ENCODE measurements around the gene DENND1B.

DNA sequence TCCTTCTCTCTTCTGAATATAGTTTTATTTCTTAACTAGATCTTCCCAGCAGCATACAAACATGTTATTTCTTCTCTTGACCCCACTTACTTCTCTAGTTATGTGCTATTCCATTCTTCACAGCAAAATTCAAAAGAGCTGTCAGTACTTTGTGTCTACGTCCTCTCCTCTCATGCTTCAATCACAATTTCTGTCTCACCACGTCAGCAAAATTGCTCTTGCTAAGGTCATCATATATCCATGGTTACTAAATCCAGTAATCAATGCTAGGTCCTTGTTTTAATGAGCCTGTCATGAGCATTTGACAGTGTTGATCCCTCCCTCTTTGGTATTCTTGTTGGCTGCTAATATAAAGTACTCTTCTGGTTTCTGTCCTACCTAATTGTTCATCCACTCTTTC lies 214.2 kb downstream of the DENND1B start:
- TF ChIP-seq, protein P1, sequence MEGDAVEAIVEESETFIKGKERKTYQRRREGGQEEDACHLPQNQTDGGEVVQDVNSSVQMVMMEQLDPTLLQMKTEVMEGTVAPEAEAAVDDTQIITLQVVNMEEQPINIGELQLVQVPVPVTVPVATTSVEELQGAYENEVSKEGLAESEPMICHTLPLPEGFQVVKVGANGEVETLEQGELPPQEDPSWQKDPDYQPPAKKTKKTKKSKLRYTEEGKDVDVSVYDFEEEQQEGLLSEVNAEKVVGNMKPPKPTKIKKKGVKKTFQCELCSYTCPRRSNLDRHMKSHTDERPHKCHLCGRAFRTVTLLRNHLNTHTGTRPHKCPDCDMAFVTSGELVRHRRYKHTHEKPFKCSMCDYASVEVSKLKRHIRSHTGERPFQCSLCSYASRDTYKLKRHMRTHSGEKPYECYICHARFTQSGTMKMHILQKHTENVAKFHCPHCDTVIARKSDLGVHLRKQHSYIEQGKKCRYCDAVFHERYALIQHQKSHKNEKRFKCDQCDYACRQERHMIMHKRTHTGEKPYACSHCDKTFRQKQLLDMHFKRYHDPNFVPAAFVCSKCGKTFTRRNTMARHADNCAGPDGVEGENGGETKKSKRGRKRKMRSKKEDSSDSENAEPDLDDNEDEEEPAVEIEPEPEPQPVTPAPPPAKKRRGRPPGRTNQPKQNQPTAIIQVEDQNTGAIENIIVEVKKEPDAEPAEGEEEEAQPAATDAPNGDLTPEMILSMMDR (IDR thresholded peaks at IDR 0.05 in 2 of 3, conservative IDR thresholded peaks at IDR 0.05 in 1 of 3; ENCODE audit: borderline replicate concordance in 1 of 3, insufficient read depth in 1 of 3, low read depth in 2 of 3, low read length in 2 of 3): no peak
- TF ChIP-seq POLR2AphosphoS5 (IDR thresholded peaks at IDR 0.05; ENCODE audit: low read depth, low read length) (no peak), EGR1 (IDR thresholded peaks at IDR 0.05; ENCODE audit: low read depth) (no peak), EZH2 (IDR thresholded peaks at IDR 0.05) (no peak), RAD21 (IDR thresholded peaks at IDR 0.05; ENCODE audit: low read depth) (no peak), POLR2A (IDR thresholded peaks at IDR 0.05; ENCODE audit: borderline replicate concordance, extremely low read depth, insufficient read depth, insufficient read length) (no peak), TCF7L2 (IDR thresholded peaks at IDR 0.05; ENCODE audit: borderline replicate concordance, extremely low read depth, insufficient read depth, insufficient read length) (no peak), ZNF274 (IDR thresholded peaks at IDR 0.05; ENCODE audit: low read depth, low read length) (no peak), FOSL1 (IDR thresholded peaks at IDR 0.05; ENCODE audit: low read depth) (no peak)
- TF ChIP-seq, protein P2, sequence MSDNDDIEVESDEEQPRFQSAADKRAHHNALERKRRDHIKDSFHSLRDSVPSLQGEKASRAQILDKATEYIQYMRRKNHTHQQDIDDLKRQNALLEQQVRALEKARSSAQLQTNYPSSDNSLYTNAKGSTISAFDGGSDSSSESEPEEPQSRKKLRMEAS (IDR thresholded peaks at IDR 0.05): no peak
- TF ChIP-seq, protein P3, sequence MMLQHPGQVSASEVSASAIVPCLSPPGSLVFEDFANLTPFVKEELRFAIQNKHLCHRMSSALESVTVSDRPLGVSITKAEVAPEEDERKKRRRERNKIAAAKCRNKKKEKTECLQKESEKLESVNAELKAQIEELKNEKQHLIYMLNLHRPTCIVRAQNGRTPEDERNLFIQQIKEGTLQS (IDR thresholded peaks at IDR 0.05): no peak
- TF ChIP-seq, protein P4, sequence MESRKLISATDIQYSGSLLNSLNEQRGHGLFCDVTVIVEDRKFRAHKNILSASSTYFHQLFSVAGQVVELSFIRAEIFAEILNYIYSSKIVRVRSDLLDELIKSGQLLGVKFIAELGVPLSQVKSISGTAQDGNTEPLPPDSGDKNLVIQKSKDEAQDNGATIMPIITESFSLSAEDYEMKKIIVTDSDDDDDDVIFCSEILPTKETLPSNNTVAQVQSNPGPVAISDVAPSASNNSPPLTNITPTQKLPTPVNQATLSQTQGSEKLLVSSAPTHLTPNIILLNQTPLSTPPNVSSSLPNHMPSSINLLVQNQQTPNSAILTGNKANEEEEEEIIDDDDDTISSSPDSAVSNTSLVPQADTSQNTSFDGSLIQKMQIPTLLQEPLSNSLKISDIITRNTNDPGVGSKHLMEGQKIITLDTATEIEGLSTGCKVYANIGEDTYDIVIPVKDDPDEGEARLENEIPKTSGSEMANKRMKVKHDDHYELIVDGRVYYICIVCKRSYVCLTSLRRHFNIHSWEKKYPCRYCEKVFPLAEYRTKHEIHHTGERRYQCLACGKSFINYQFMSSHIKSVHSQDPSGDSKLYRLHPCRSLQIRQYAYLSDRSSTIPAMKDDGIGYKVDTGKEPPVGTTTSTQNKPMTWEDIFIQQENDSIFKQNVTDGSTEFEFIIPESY (IDR thresholded peaks at IDR 0.05; ENCODE audit: extremely low read depth, insufficient replicate concordance, low read length): no peak

Measured in HCT116 (cell line).